Measurements from ENCODE around the gene CCDC57.
"Not testable (repeated sequence)": the region's sequence is repeated elsewhere in the genome, so short reads cannot be mapped to it uniquely, and the experiment has no call there.

Gene CCDC57

GRCh38 chr17:82221341-82221902 lies 8.8 kb upstream of the CCDC57 start:
- DNase-seq, result no peak

- no peak for DNase-seq
Measured at GRCh38 chr17:82219753-82220709, 7.4 kb upstream of the CCDC57 start.

GRCh38 chr17:82219083-82219482 lies 6.4 kb upstream of the CCDC57 start:
- no peak for DNase-seq

- no peak for DNase-seq
Measured at GRCh38 chr17:82218349-82219075, 5.9 kb upstream of the CCDC57 start.

- no peak for DNase-seq
Measured at GRCh38 chr17:82217530-82218204, 5.0 kb upstream of the CCDC57 start.

GRCh38 chr17:82217120-82217529 lies 4.5 kb upstream of the CCDC57 start:
- DNase-seq, result no peak

- DNase-seq, result no peak
Measured at GRCh38 chr17:82216301-82217119, 3.9 kb upstream of the CCDC57 start.

- DNase-seq, result no peak
Measured at GRCh38 chr17:82215972-82216300, 3.3 kb upstream of the CCDC57 start.

GRCh38 chr17:82215095-82215971 lies 2.7 kb upstream of the CCDC57 start:
- DNase-seq, result no peak

- DNase-seq, result no peak
Measured at GRCh38 chr17:82214012-82214628, 1.5 kb upstream of the CCDC57 start.

GRCh38 chr17:82213251-82214011 lies 789 bp upstream of the CCDC57 start:
- no peak for DNase-seq

GRCh38 chr17:82210655-82211054 lies 2.0 kb downstream of the CCDC57 start:
- not testable (repeated sequence) for DNase-seq

- peak; percentile 23 to 71 (median 52) for DNase-seq
Measured at GRCh38 chr17:82205720-82206508, 6.7 kb downstream of the CCDC57 start.

- DNase-seq, result no peak
Measured at GRCh38 chr17:82204831-82205719, 7.6 kb downstream of the CCDC57 start.

- no peak for DNase-seq
Measured at GRCh38 chr17:82203920-82204319, 8.7 kb downstream of the CCDC57 start.

- no peak for DNase-seq
Measured at GRCh38 chr17:82202981-82203380, 9.7 kb downstream of the CCDC57 start.

GRCh38 chr17:82201498-82201910 lies 11.1 kb downstream of the CCDC57 start:
- no peak for DNase-seq

All from activated CD4-positive, CD25-positive, alpha-beta regulatory T cell (primary cell).